GM19324 (cell line): ENCODE measurements around the gene SERPINI2.
"Not testable (repeated sequence)": the region's sequence is repeated elsewhere in the genome, so short reads cannot be mapped to it uniquely, and the experiment has no call there.

ENCODE experiments used
- ATAC-seq: cut with Tn5 transposase; IDR thresholded peaks from one replicate; pipeline ENCODE4 v1.9.1; 2021; ENCODE audit warnings: mild to moderate bottlenecking, moderate library complexity; ENCODE audit not compliant: unreplicated experiment, low FRiP score

The SERPINI2 gene

DNA sequence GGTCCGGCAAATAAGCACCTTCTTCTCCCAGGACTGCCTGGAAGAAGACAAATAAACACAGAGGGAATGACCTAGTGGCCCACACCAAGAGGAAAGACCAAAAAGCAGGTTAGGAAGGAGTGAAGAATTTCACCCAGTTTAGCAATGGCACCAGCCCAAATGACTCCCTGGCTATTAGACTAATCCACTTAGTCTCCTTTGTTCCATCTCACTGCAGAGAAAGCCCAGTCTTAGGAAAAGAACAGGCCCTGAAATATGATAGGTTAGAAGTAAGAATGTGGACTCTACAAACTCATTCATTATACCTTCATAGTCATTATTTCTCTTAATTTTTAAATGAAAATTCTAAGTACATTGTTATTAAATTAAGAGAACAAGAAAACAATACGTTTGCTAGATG lies 23.2 kb downstream of the SERPINI2 start:
- no peak for ATAC-seq

DNA sequence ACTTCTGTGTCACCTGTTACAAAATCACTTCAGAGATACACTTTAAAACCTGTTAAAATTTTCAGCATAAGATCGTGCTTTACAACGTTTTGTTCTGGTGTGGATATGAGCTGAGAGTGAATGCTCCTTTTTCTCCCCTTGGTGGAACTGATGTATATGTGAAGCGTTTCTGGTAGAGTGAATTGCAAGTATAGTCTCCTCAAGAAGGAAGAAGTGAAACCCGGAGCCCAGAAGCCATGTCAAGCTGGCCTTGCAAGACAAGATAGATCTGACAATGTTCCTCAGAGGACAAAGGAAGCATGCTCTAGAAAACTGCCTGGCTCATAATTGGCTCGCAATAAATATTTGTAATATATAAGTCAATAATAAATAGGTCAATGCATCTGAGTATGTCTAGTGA lies 23.6 kb downstream of the SERPINI2 start:
- peak; percentile 49 for ATAC-seq

DNA sequence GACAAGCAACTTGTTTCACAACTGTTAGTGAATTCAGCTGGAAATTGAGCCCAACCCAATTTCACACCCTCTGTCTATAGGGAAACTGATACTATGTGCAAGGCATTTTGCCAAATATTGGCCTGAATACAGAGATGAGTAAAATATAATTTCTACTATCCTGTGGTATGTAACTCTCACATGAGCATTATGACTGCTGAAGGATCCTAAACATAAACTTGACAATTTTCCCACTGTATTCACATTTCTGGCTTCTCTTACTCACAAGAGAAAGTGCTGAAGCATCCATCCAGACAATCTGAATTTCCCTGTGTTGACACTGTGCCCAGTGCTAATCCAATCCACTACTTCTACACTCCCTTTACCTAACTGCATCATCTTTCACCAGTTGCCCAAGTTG lies 28.4 kb downstream of the SERPINI2 start:
- no peak for ATAC-seq

DNA sequence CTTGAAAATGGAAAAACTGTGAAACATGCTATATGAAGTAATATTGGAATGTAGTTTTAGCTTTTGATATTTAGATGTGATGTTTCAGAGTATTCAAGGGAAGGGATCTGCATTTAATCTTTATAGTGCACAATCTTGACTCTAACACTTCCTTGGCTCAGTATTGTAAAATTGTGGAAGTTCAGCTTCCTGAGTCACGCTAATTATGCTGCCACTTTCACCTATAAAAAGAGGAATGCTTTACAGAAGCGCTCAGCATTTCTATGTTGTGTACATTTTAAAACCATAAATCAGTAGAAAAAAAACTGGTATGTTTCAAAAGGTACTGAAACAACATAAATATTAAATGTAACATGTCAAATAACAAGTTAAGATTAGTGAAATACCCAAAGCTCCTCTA lies 32.6 kb downstream of the SERPINI2 start:
- ATAC-seq = no peak

DNA sequence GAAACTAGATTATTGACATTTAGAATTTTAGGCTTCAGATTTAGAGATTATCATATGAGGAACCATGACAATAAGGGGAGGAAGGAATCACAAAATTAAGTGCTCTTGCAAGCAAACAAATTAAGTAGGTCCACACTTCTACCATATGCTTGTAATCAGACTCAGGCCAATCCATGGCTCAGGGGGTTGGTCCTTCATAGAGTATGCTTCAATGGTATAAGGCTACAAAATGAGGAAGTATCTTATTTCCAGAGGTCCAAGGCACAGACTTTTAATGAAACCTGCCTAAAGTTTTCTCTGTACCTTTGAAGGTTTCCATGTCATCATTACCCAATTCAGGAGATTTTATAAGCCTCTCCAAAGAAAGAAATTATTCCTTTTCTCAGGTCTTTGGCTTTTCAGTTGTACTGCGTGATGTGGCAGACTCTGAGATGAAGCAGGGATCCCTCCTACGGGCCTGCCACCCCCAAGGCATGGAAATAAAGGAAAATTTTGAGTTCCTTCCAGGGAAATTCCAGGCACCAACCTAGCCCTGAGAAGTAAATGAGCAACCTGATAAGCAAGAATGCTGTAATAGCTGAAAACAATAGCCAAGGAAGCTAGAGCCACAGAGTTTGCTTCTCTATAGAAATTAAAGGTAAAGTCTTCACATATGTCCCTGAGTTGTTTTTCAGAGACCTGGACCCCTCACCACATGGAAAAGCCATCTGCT lies 36.3 kb downstream of the SERPINI2 start:
- ATAC-seq = no peak

DNA sequence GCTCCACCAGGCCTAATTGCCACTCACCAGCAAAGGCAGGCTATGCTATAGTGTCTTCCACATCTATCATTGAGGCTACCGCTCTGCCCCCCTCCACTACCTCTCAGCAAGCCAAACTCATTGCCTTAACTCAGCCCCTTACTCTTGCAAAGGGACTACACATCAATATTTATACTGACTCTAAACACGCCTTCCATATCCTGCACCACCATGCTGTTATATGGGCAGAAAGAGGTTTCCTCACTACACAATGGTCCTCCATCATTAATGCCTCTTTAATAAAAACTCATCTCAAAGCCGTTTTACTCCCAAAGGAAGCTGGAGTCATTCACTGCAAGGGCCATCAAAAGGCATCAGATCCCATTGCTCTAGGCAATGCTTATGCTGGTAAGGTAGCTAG lies 46.9 kb downstream of the SERPINI2 start:
- not testable (repeated sequence) for ATAC-seq

DNA sequence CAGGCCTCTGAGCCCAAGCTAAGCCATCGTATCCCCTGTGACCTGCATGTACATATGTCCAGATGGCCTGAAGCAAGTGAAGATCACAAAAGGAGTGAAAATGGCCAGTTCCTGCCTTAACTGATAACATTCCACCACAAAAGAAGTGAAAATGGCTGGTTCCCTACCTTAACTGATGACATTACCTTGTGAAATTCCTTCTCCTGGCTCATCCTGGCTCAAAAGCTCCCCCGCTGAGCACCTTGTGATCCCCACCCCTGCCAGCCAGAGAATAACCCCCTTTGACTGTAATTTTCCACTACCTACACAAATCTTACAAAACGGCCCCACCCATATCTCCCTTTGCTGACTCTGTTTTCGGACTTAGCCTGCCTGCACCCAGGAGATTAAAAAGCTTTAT lies 51.4 kb downstream of the SERPINI2 start:
- not testable (repeated sequence) for ATAC-seq

DNA sequence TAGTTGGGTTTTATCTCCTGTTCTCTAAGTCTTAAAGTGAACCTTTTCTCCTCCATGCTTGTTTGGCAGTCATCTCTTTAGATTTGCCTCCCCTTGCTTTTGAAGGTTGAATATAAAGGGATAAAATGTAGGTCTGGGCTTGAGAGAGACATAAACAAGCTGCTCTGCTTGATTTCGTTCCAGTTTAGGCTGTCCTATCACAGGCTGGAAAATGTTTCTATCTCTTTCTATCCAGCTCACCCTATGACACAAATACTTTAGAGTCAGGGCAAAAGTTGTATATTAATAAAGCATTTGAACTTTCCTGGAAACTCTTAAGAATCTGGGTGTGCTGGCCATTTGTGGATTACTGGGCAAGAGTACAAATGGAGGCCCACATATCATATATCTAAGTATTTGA lies 64.2 kb downstream of the SERPINI2 start:
- ATAC-seq = no peak

DNA sequence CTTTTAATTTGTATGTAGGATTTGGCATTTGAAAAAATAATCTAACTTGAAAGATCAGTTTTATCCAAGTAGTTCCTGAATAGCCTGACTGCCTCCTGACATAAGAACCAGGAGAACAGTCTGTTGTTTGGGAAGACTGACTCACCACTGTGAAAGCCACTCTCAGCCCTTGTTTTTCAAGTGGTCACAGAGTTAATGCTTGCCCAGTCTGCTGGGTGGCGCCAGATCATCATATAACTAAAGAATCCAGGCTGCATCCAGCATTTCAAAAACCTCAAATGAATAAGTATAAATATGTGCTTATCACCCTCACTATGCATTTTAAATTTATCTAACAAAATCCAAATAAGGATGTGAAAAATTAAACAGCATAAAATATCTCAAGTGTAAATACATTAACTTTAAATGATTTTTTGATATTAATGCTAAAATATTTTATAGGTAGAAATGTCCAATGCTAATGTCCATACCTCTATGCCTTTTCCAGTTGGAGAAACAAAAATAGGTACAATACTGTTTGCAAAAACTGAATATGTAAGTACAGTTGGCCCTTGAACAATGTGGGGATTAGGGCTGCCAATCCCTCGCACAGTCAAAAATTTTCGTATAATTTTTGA lies 66.9 kb downstream of the SERPINI2 start:
- no peak for ATAC-seq

DNA sequence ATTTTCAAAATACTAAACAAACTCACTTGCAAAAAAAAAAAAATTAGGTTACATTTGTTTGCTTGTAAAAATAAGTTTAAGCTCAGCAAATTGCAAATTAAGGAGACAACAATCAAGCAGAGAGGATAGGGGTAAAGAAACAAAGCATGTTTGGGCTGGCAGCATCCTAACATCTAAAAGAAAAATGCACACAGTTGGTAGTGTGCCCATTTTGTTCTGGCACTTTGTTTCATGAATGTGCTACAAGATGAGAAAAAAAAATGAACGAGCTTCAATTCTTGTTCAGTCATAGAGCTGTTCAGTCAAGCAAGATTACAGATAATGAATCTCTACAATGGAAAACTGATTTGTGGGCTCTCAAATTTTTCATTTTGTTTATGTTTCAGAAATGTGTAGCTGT lies 76.0 kb downstream of the SERPINI2 start:
- ATAC-seq = no peak

DNA sequence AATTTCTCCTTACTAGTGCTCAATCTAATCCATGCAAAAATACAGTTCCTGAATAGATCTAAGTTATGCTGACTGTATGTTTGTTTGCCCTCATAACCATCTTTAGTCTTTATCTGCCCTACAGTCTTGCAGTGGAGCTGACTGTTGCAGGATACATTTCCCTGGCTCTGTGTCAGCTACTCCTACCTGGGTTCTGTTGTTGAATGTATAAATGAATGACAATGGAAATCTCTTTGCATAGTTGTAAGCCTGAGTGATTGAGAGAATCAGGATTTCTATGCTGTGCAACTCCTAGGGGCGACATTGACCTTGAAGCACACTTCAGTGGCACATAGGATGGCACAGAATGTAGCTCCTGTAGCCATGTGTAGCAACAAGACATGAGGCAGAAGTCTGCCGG lies 77.8 kb downstream of the SERPINI2 start:
- no peak for ATAC-seq

DNA sequence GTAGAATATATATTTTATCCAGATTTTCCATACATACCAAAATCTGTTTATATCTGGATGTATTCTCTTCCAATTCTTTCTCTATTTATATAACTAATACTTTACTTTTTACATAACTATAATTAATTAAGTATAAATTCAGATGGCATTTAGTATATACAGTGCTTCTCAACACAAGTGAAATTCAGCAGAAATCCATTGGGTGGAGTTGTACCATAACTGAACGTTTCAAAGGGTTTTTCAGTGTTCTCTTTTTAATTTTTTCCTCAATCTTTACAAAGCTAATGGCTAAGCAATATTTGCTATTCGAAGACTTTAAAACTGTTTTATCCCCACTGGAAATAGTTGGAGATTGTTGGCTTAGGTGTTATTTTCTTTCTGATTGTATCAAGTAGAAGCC lies 79.8 kb downstream of the SERPINI2 start:
- no peak for ATAC-seq
